GM12875 (cell line): Measurements from ENCODE around the gene THSD1.

ENCODE experiments used
- H3K4me3 ChIP-seq: one replicate; pipeline ENCODE4 v1.5.1; 2011; ENCODE audit warnings: low read depth, low read length, control low read depth
- CTCF ChIP-seq: IDR thresholded peaks from 2 replicates; pipeline ENCODE4 v1.5.1; 2011; ENCODE audit warnings: low read depth, mild to moderate bottlenecking, control low read depth, inconsistent platforms, low read length, moderate library complexity, borderline replicate concordance; ENCODE audit not compliant: insufficient read depth

The THSD1 gene

GRCh38 chr13:52393572-52394357 is 12.2 kb downstream of the THSD1 start:
- no peak for TF ChIP-seq CTCF
- no peak overlapping the region for H3K4me3 ChIP-seq

- H3K4me3 ChIP-seq = no peak overlapping the region
- no peak for TF ChIP-seq CTCF
Observed at GRCh38 chr13:52387721-52388120, 18.3 kb downstream of the THSD1 start.

- H3K4me3 ChIP-seq = no peak overlapping the region
- TF ChIP-seq CTCF = no peak
Observed at GRCh38 chr13:52385870-52386269, 20.1 kb downstream of the THSD1 start.

GRCh38 chr13:52383366-52383765 is 22.6 kb downstream of the THSD1 start:
- H3K4me3 ChIP-seq = no peak overlapping the region
- TF ChIP-seq CTCF = no peak

GRCh38 chr13:52378312-52378711 is 27.7 kb downstream of the THSD1 start:
- no peak for TF ChIP-seq CTCF

GRCh38 chr13:52377898-52378297 is 28.1 kb downstream of the THSD1 start:
- TF ChIP-seq CTCF = no peak
- H3K4me3 ChIP-seq = no peak overlapping the region

More at GRCh38 chr13:52378312-52378711, 27.7 kb downstream of the THSD1 start:
- H3K4me3 ChIP-seq = no peak overlapping the region

GRCh38 chr13:52374873-52375411 is 31.0 kb downstream of the THSD1 start:
- TF ChIP-seq CTCF = no peak
- H3K4me3 ChIP-seq = no peak overlapping the region
